SW480 (cell line): ENCODE data around the gene ERMP1.

Source experiments
- DNase-seq: peaks from one replicate; pipeline ENCODE4 v3.0.0-alpha.2; 2016; ENCODE audit warnings: low spot score

Gene ERMP1

GRCh38 chr9:5854063-5854790 is 21.3 kb upstream of the ERMP1 start:
- no peak for DNase-seq

- DNase-seq, result no peak
These were observed 20.7 kb upstream of the ERMP1 start for GRCh38 chr9:5853617-5854016.

- DNase-seq, result no peak
These were observed 20.1 kb upstream of the ERMP1 start for GRCh38 chr9:5852987-5853386.

GRCh38 chr9:5851445-5851844 is 18.5 kb upstream of the ERMP1 start:
- no peak for DNase-seq

GRCh38 chr9:5850724-5851122 is 17.8 kb upstream of the ERMP1 start:
- DNase-seq, result no peak

GRCh38 chr9:5848372-5848882 is 15.5 kb upstream of the ERMP1 start:
- no peak for DNase-seq

- no peak for DNase-seq
These were observed 13.6 kb upstream of the ERMP1 start for GRCh38 chr9:5846501-5846921.

GRCh38 chr9:5846096-5846495 is 13.2 kb upstream of the ERMP1 start:
- no peak for DNase-seq

GRCh38 chr9:5845157-5845531 is 12.2 kb upstream of the ERMP1 start:
- no peak for DNase-seq

GRCh38 chr9:5843794-5844471 is 11.0 kb upstream of the ERMP1 start:
- peak; percentile 46 for DNase-seq

- DNase-seq, result no peak
These were observed 10.2 kb upstream of the ERMP1 start for GRCh38 chr9:5842929-5843793.

GRCh38 chr9:5841771-5842573 is 9.1 kb upstream of the ERMP1 start:
- DNase-seq, result no peak

GRCh38 chr9:5840788-5841187 is 7.9 kb upstream of the ERMP1 start:
- no peak for DNase-seq

- no peak for DNase-seq
These were observed 6.6 kb upstream of the ERMP1 start for GRCh38 chr9:5839572-5839902.

- DNase-seq, result peak; percentile 86
These were observed 6.1 kb upstream of the ERMP1 start for GRCh38 chr9:5838884-5839571.

GRCh38 chr9:5835808-5836207 is 2.9 kb upstream of the ERMP1 start:
- no peak for DNase-seq

- no peak for DNase-seq
These were observed 1.3 kb upstream of the ERMP1 start for GRCh38 chr9:5834214-5834613.

GRCh38 chr9:5832071-5832537 is 813 bp downstream of the ERMP1 start:
- DNase-seq, result peak; percentile 44

- no peak for DNase-seq
These were observed 6.9 kb downstream of the ERMP1 start for GRCh38 chr9:5825895-5826622.

GRCh38 chr9:5825223-5825622 is 7.7 kb downstream of the ERMP1 start:
- DNase-seq, result no peak

GRCh38 chr9:5820425-5820824 is 12.5 kb downstream of the ERMP1 start:
- DNase-seq, result no peak
